HL-60 (cell line): Measurements from ENCODE around the gene MARCHF2.

Experiments used
- GABPA ChIP-seq: IDR thresholded peaks from 2 replicates; pipeline ENCODE4 v1.6.1; 2012; ENCODE audit warnings: low read depth
- POLR2AphosphoS5 ChIP-seq: IDR thresholded peaks from 2 replicates; pipeline ENCODE4 v1.6.1; 2012; ENCODE audit warnings: low read depth
- REST ChIP-seq: IDR thresholded peaks from 2 replicates; pipeline ENCODE4 v1.6.1; 2012; ENCODE audit warnings: low read depth; ENCODE audit not compliant: insufficient replicate concordance
- SPI1 ChIP-seq: IDR thresholded peaks from 2 replicates; pipeline ENCODE4 v1.6.1; 2012; ENCODE audit warnings: low read depth, mild to moderate bottlenecking, borderline replicate concordance
- TF ChIP-seq, protein P1 (sequence below): IDR thresholded peaks from one replicate; pipeline ENCODE4 v1.5.1; 2011; ENCODE audit warnings: low read length, control low read depth, inconsistent platforms; ENCODE audit not compliant: insufficient read depth

- TF ChIP-seq, protein P1, sequence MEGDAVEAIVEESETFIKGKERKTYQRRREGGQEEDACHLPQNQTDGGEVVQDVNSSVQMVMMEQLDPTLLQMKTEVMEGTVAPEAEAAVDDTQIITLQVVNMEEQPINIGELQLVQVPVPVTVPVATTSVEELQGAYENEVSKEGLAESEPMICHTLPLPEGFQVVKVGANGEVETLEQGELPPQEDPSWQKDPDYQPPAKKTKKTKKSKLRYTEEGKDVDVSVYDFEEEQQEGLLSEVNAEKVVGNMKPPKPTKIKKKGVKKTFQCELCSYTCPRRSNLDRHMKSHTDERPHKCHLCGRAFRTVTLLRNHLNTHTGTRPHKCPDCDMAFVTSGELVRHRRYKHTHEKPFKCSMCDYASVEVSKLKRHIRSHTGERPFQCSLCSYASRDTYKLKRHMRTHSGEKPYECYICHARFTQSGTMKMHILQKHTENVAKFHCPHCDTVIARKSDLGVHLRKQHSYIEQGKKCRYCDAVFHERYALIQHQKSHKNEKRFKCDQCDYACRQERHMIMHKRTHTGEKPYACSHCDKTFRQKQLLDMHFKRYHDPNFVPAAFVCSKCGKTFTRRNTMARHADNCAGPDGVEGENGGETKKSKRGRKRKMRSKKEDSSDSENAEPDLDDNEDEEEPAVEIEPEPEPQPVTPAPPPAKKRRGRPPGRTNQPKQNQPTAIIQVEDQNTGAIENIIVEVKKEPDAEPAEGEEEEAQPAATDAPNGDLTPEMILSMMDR, result no peak
- no peak for TF ChIP-seq GABPA
- TF ChIP-seq REST, result no peak
- TF ChIP-seq POLR2AphosphoS5, result no peak
- no peak for TF ChIP-seq SPI1
These were observed 38.8 kb downstream of the MARCHF2 start for GRCh38 chr19:8451885-8452284.
